ENCODE measurements around the gene IL17RD. TPM values are rescaled to one million over a fixed set of nuclear protein-coding genes. Genes with fewer than 3 reads are reported as not detected.

The IL17RD gene
- total and polyA plus RNA-seq, 2 of the 13 experiments (the other 11 are each of a cell fraction or from before 2014, with no cell fraction given) = 0.28 to 0.31 TPM

- TF ChIP-seq SAFB2 (CRISPR knock-in tag; IDR thresholded peaks at IDR 0.05; ENCODE audit: borderline replicate concordance, low read depth) = no peak
Measured at GRCh38 chr3:57164657-57165573, at the start of gene IL17RD (continued).

GRCh38 chr3:57206423-57206822, 41.3 kb upstream of the IL17RD start:
- in situ Hi-C loops (cut with HindIII; ENCODE audit: extremely low pct_ligation_motif_present, low pct_unique_long_range_greater_than_20kb) (no loop called here), intact Hi-C loops (cut with micrococcal nuclease; ENCODE audit: unreplicated experiment) (no loop called here)
- CTCF ChIA-PET (ENCODE audit: low intra/inter-chr PET ratio, low total read pairs) = no interaction called here
- Histone ChIP-seq H3K36me3 (replicated peaks in 1 of 2; ENCODE audit: control insufficient read depth in 1 of 2, insufficient read depth in 2 of 2, low read length in 2 of 2) (no peaks in the 10 kb centered on the region), H3K27ac (ENCODE audit: extremely low read length, insufficient read depth, low read length) (no peak overlapping the region), H3K4me3 (replicated peaks in 1 of 3; ENCODE audit: insufficient read depth in 1 of 3, low read depth in 2 of 3, low read length in 3 of 3) (no peak overlapping the region), H4K20me1 (ENCODE audit: insufficient read depth, low read length) (no peaks in the 10 kb centered on the region), H3K79me2 (ENCODE audit: insufficient read depth, low read length) (no peaks in the 10 kb centered on the region), H3K9me3 (ENCODE audit: low read length) (no peaks in the 10 kb centered on the region), H2AFZ (ENCODE audit: low read length) (no peak overlapping the region), H3K27me3 (ENCODE audit: control insufficient read depth in 1 of 2, insufficient read depth in 2 of 2, low read length in 2 of 2) (no peaks in the 10 kb centered on the region), H3K9ac (ENCODE audit: insufficient read depth, low read depth, low read length) (no peak overlapping the region), H3K4me1 (ENCODE audit: insufficient read depth, low read length) (peaks cover 10% of the 10 kb centered on the region; the same call in 1 of the 2 replicates), H3K4me2 (ENCODE audit: low read depth, low read length) (no peak overlapping the region)
- ATAC-seq (no peak), FAIRE-seq (no peak), DNase-seq (ENCODE audit: low spot score) (no peak)
- 2% methylated on average over 2 of the region's 2 CpGs for WGBS (ENCODE audit: low lambda C conversion rate)
- no TSS peak for BruUV-seq (replicated peaks)
- POLR2A ChIA-PET = no interaction called here
- TF ChIP-seq KLF16 (CRISPR knock-in tag; IDR thresholded peaks at IDR 0.05) (no peak), ZNF75D (CRISPR knock-in tag; IDR thresholded peaks at IDR 0.05; ENCODE audit: borderline replicate concordance) (no peak), ZNF335 (CRISPR knock-in tag; IDR thresholded peaks at IDR 0.05) (no peak), PREB (CRISPR knock-in tag; IDR thresholded peaks at IDR 0.05) (no peak), PCBP1 (IDR thresholded peaks at IDR 0.05; ENCODE audit: borderline replicate concordance, low read depth, low read length) (no peak), JUNB (CRISPR knock-in tag; IDR thresholded peaks at IDR 0.05; ENCODE audit: borderline replicate concordance) (no peak), ZNF503 (CRISPR knock-in tag; IDR thresholded peaks at IDR 0.05) (no peak), TBX2 (CRISPR knock-in tag; IDR thresholded peaks at IDR 0.05; ENCODE audit: borderline replicate concordance) (no peak)
- TF ChIP-seq, protein P1, sequence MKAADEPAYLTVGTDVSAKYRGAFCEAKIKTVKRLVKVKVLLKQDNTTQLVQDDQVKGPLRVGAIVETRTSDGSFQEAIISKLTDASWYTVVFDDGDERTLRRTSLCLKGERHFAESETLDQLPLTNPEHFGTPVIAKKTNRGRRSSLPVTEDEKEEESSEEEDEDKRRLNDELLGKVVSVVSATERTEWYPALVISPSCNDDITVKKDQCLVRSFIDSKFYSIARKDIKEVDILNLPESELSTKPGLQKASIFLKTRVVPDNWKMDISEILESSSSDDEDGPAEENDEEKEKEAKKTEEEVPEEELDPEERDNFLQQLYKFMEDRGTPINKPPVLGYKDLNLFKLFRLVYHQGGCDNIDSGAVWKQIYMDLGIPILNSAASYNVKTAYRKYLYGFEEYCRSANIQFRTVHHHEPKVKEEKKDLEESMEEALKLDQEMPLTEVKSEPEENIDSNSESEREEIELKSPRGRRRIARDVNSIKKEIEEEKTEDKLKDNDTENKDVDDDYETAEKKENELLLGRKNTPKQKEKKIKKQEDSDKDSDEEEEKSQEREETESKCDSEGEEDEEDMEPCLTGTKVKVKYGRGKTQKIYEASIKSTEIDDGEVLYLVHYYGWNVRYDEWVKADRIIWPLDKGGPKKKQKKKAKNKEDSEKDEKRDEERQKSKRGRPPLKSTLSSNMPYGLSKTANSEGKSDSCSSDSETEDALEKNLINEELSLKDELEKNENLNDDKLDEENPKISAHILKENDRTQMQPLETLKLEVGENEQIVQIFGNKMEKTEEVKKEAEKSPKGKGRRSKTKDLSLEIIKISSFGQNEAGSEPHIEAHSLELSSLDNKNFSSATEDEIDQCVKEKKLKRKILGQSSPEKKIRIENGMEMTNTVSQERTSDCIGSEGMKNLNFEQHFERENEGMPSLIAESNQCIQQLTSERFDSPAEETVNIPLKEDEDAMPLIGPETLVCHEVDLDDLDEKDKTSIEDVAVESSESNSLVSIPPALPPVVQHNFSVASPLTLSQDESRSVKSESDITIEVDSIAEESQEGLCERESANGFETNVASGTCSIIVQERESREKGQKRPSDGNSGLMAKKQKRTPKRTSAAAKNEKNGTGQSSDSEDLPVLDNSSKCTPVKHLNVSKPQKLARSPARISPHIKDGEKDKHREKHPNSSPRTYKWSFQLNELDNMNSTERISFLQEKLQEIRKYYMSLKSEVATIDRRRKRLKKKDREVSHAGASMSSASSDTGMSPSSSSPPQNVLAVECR (CRISPR knock-in tag; IDR thresholded peaks at IDR 0.05; ENCODE audit: borderline replicate concordance) = no peak
- TF ChIP-seq, protein P2, sequence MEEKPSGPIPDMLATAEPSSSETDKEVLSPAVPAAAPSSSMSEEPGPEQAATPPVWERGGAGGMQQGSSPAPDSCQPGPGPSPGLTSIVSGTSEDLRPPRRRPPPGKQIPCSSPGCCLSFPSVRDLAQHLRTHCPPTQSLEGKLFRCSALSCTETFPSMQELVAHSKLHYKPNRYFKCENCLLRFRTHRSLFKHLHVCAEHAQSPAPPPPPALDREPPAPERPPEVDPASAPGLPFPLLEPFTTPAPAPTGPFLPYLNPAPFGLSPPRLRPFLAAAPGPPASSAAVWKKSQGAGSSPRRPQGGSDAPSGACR (CRISPR knock-in tag; IDR thresholded peaks at IDR 0.05) = no peak

All from HepG2 (cell line).